H7 (cell line): ENCODE measurements around the gene TRIM71. TPM values are rescaled to one million over a fixed set of nuclear protein-coding genes. Genes with fewer than 3 reads are reported as not detected.
"Not testable (repeated sequence)": the region's sequence is repeated elsewhere in the genome, so short reads cannot be mapped to it uniquely, and the experiment has no call there.

Experiments
- DNase-seq: peaks from one replicate; pipeline ENCODE4 v3.0.0; 2012
- H3K27me3 ChIP-seq: 2 replicates; pipeline ENCODE4 v1.6.0; 2011; ENCODE audit warnings: mild to moderate bottlenecking, low read length; ENCODE audit not compliant: control insufficient read depth, insufficient read depth
- H3K36me3 ChIP-seq: replicated peaks from 2 replicates; pipeline ENCODE4 v1.5.1; 2011; ENCODE audit warnings: low read length; ENCODE audit not compliant: control insufficient read depth, insufficient read depth
- H3K4me3 ChIP-seq: 2 replicates; pipeline ENCODE4 v1.5.1; 2011; ENCODE audit warnings: low read depth, mild to moderate bottlenecking, control low read depth, low read length, moderate library complexity; ENCODE audit not compliant: insufficient read depth
- total RNA-seq: library from RNA; depleted of rRNA; stranded (reverse); fragments of >200 nt; shearing (Covaris generic); gene quantifications from 2 replicates; pipeline ENCODE4 v1.2.3, GENCODE V29; 2014

Gene TRIM71
- total RNA-seq, 1 experiment from 2014 or later: 105 TPM

GRCh38 chr3:32815841-32816438 is 1.9 kb upstream of the TRIM71 start:
- Histone ChIP-seq H3K4me3 (peak overlapping the region; percentile 46), H3K27me3 (no peaks in the 10 kb centered on the region), H3K36me3 (peaks cover 22% of the 10 kb centered on the region)
- peak; percentile 65 for DNase-seq

- DNase-seq: peak; percentile 96
- H3K4me3 ChIP-seq: peak overlapping the region; percentile 99
- no peaks in the 10 kb centered on the region for H3K27me3 ChIP-seq
These were observed 1.1 kb upstream of the TRIM71 start for GRCh38 chr3:32816439-32817256.

GRCh38 chr3:32817257-32817557 is 590 bp upstream of the TRIM71 start:
- Histone ChIP-seq H3K4me3 (peak overlapping the region; percentile 99), H3K36me3 (peaks cover 28% of the 10 kb centered on the region), H3K27me3 (no peaks in the 10 kb centered on the region)
- DNase-seq: peak; percentile 81

More at GRCh38 chr3:32816439-32817256, 1.1 kb upstream of the TRIM71 start:
- H3K36me3 ChIP-seq: peaks cover 26% of the 10 kb centered on the region

GRCh38 chr3:32818229-32818969 is 602 bp downstream of the TRIM71 start:
- no peaks in the 10 kb centered on the region for H3K27me3 ChIP-seq
- peaks cover 28% of the 10 kb centered on the region for H3K36me3 ChIP-seq
- DNase-seq: peak; percentile 51
- peak overlapping the region; percentile 99 for H3K4me3 ChIP-seq

GRCh38 chr3:32818970-32819511 is 1.2 kb downstream of the TRIM71 start:
- Histone ChIP-seq H3K36me3 (peaks cover 28% of the 10 kb centered on the region), H3K4me3 (peak overlapping the region; percentile 99), H3K27me3 (no peaks in the 10 kb centered on the region)
- no peak for DNase-seq

- peaks cover 28% of the 10 kb centered on the region for H3K36me3 ChIP-seq
- no peaks in the 10 kb centered on the region for H3K27me3 ChIP-seq
- peak; percentile 58 for DNase-seq
- H3K4me3 ChIP-seq: peak overlapping the region; percentile 99
These were observed 2.0 kb downstream of the TRIM71 start for GRCh38 chr3:32819551-32820348.

- H3K27me3 ChIP-seq: no peaks in the 10 kb centered on the region
- H3K4me3 ChIP-seq: peak overlapping the region; percentile 99
- H3K36me3 ChIP-seq: peaks cover 28% of the 10 kb centered on the region
- DNase-seq: peak; percentile 50
These were observed 2.6 kb downstream of the TRIM71 start for GRCh38 chr3:32820430-32820829.

GRCh38 chr3:32820971-32821685 is 3.3 kb downstream of the TRIM71 start:
- DNase-seq: peak; percentile 60
- Histone ChIP-seq H3K27me3 (no peaks in the 10 kb centered on the region), H3K4me3 (peak overlapping the region; percentile 99), H3K36me3 (peaks cover 28% of the 10 kb centered on the region)

- H3K27me3 ChIP-seq: no peaks in the 10 kb centered on the region
- H3K36me3 ChIP-seq: peaks cover 28% of the 10 kb centered on the region
- DNase-seq: peak; percentile 78
- peak overlapping the region; percentile 99 for H3K4me3 ChIP-seq
These were observed 4.0 kb downstream of the TRIM71 start for GRCh38 chr3:32821686-32822296.

- H3K36me3 ChIP-seq: peaks cover 27% of the 10 kb centered on the region
- no peaks in the 10 kb centered on the region for H3K27me3 ChIP-seq
- H3K4me3 ChIP-seq: peak overlapping the region; percentile 99
- DNase-seq: peak; percentile 53
These were observed 5.1 kb downstream of the TRIM71 start for GRCh38 chr3:32822609-32823498.

- not testable (repeated sequence) for H3K27me3 ChIP-seq, H3K4me3 ChIP-seq, DNase-seq
- peaks cover 24% of the 10 kb centered on the region for H3K36me3 ChIP-seq
These were observed 5.9 kb downstream of the TRIM71 start for GRCh38 chr3:32823641-32824184.

GRCh38 chr3:32825601-32826375 is 8.0 kb downstream of the TRIM71 start:
- Histone ChIP-seq H3K36me3 (peaks cover 10% of the 10 kb centered on the region), H3K27me3 (no peaks in the 10 kb centered on the region), H3K4me3 (no peak overlapping the region)
- DNase-seq: no peak
